Mammary epithelial cell (primary cell): ENCODE measurements around the gene FMN1.

Experiments used
- EZH2 ChIP-seq: IDR thresholded peaks from 2 replicates; pipeline ENCODE4 v1.6.1; 2012; ENCODE audit warnings: low read length, inconsistent platforms, borderline replicate concordance
- TF ChIP-seq, protein P1 (sequence below), 2 donors: IDR thresholded peaks in 1 of 2; conservative IDR thresholded peaks in 1 of 2; 2 replicates each; pipeline ENCODE4 v1.5.1; 2011 to 2012; ENCODE audit warnings: inconsistent platforms in 2 of 2, low read length in 2 of 2, mild to moderate bottlenecking in 2 of 2, control low read depth in 1 of 2, low read depth in 1 of 2; ENCODE audit not compliant: insufficient read depth in 1 of 2; ENCODE audit errors: extremely low read depth in 1 of 2

DNA sequence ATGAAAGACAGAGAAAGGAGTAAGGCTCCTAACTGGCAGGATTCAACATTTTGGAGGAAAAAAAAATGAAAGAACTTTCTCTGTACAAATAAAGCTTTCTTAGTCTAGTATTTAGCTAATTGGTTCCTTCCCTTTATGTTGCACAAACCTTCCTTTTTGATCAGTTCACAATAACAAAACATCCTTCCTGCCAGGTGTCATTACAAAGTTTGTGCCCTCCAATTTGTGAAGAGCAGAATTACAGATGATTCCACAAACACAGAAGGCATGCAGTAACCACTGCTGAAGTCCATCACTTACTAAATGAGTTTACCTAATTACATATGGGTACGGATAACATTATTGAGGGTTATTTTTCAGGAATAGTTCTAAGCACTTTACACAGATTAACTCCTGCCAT is 179.9 kb downstream of the FMN1 start:
- TF ChIP-seq, protein P1, sequence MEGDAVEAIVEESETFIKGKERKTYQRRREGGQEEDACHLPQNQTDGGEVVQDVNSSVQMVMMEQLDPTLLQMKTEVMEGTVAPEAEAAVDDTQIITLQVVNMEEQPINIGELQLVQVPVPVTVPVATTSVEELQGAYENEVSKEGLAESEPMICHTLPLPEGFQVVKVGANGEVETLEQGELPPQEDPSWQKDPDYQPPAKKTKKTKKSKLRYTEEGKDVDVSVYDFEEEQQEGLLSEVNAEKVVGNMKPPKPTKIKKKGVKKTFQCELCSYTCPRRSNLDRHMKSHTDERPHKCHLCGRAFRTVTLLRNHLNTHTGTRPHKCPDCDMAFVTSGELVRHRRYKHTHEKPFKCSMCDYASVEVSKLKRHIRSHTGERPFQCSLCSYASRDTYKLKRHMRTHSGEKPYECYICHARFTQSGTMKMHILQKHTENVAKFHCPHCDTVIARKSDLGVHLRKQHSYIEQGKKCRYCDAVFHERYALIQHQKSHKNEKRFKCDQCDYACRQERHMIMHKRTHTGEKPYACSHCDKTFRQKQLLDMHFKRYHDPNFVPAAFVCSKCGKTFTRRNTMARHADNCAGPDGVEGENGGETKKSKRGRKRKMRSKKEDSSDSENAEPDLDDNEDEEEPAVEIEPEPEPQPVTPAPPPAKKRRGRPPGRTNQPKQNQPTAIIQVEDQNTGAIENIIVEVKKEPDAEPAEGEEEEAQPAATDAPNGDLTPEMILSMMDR (conservative IDR thresholded peaks at IDR 0.05 in 1 of 2, IDR thresholded peaks at IDR 0.05 in 1 of 2; ENCODE audit: extremely low read depth in 1 of 2, insufficient read depth in 1 of 2, low read depth in 1 of 2, low read length in 2 of 2), result no peak
- TF ChIP-seq EZH2, result no peak
